Tibial nerve (tissue), 4 donors: ENCODE measurements around the gene LRP1.

ENCODE experiments used
- CTCF ChIP-seq, 5 experiments: fragments of 200-600 bp in 3 of 5; fragments of 450-650 bp in 2 of 5; sonication (generic) in 3 of 5; IDR thresholded peaks; one replicate each; pipeline ENCODE4 v1.5.1; 2016 to 2019; ENCODE audit warnings: antibody characterized with exemption in 5 of 5, mild to moderate bottlenecking in 3 of 5, moderate library complexity in 2 of 5
- EP300 ChIP-seq, 2 donors: sonication (generic); formaldehyde crosslinking; IDR thresholded peaks; one replicate each; pipeline ENCODE4 v1.6.1; 2017; ENCODE audit warnings: antibody characterized with exemption in 2 of 2, mild to moderate bottlenecking in 1 of 2

- no peak for TF ChIP-seq CTCF (IDR thresholded peaks at IDR 0.05)
- TF ChIP-seq EP300 (IDR thresholded peaks at IDR 0.05): no peak
Measured at GRCh38 chr12:57143454-57143853, 15.2 kb downstream of the LRP1 start.
